H9 (cell line): ENCODE results near the gene MAPT. TPM values are rescaled to one million over a fixed set of nuclear protein-coding genes. Genes with fewer than 3 reads are reported as not detected.

Experiments used
- DNase-seq: peaks from one replicate; pipeline ENCODE4 v3.0.0-alpha.2; 2017
- H2AFZ ChIP-seq: one replicate; pipeline ENCODE4 v1.6.1; 2013; ENCODE audit warnings: mild to moderate bottlenecking, low read length, control low read depth, moderate library complexity
- H2AK5ac ChIP-seq: 2 replicates; pipeline ENCODE4 v1.6.1; 2013; ENCODE audit warnings: low read length, control low read depth, mixed read lengths; ENCODE audit not compliant: insufficient read length
- H2BK120ac ChIP-seq: one replicate; pipeline ENCODE4 v1.6.1; 2013; ENCODE audit warnings: low read depth, mild to moderate bottlenecking, low read length, control low read depth, inconsistent platforms; ENCODE audit not compliant: poor library complexity, severe bottlenecking
- H2BK12ac ChIP-seq: 2 replicates; pipeline ENCODE4 v1.6.1; 2013; ENCODE audit warnings: low read length, control low read depth, mixed read lengths, low read depth; ENCODE audit not compliant: insufficient read length
- H2BK15ac ChIP-seq: 2 replicates; pipeline ENCODE4 v1.6.1; 2013; ENCODE audit warnings: low read depth, low read length, control low read depth
- H2BK20ac ChIP-seq: one replicate; pipeline ENCODE4 v1.6.1; 2013; ENCODE audit warnings: low read depth, mild to moderate bottlenecking, low read length, control low read depth, inconsistent platforms; ENCODE audit not compliant: poor library complexity, severe bottlenecking
- H2BK5ac ChIP-seq: 2 replicates; pipeline ENCODE4 v1.6.1; 2013; ENCODE audit warnings: low read length, control low read depth, mixed read lengths; ENCODE audit not compliant: insufficient read length
- H3K14ac ChIP-seq: 2 replicates; pipeline ENCODE4 v1.6.1; 2013; ENCODE audit warnings: low read length, control low read depth; ENCODE audit not compliant: insufficient read depth
- H3K18ac ChIP-seq: 2 replicates; pipeline ENCODE4 v1.6.1; 2013; ENCODE audit warnings: low read depth, mild to moderate bottlenecking, mixed read lengths, low read length, control low read depth; ENCODE audit not compliant: insufficient read length
- H3K23ac ChIP-seq: 2 replicates; pipeline ENCODE4 v1.6.1; 2013; ENCODE audit warnings: low read length, control low read depth, mixed read lengths, low read depth; ENCODE audit not compliant: insufficient read length
- H3K23me2 ChIP-seq: 2 replicates; pipeline ENCODE4 v1.6.1; 2013; ENCODE audit warnings: low read depth, mild to moderate bottlenecking, mixed read lengths, low read length, control low read depth; ENCODE audit not compliant: insufficient read length, poor library complexity, severe bottlenecking
- H3K27ac ChIP-seq: 2 replicates; pipeline ENCODE4 v1.5.1; 2013; ENCODE audit warnings: low read length, control low read depth, mixed read lengths, low read depth; ENCODE audit not compliant: insufficient read length
- H3K27me3 ChIP-seq: 2 replicates; pipeline ENCODE4 v1.6.1; 2013; ENCODE audit warnings: low read length, control low read depth, inconsistent platforms; ENCODE audit not compliant: insufficient read depth
- H3K4ac ChIP-seq: 2 replicates; pipeline ENCODE4 v1.6.1; 2013; ENCODE audit warnings: low read depth, mild to moderate bottlenecking, control low read depth, inconsistent platforms, low read length, moderate library complexity
- H3K4me1 ChIP-seq: 2 replicates; pipeline ENCODE4 v1.6.1; 2013; ENCODE audit warnings: low read length, control low read depth, inconsistent platforms; ENCODE audit not compliant: insufficient read depth
- H3K4me2 ChIP-seq: 2 replicates; pipeline ENCODE4 v1.6.1; 2013; ENCODE audit warnings: low read length, control low read depth, mixed read lengths; ENCODE audit not compliant: insufficient read length, insufficient read depth
- H3K56ac ChIP-seq: 2 replicates; pipeline ENCODE4 v1.6.1; 2013; ENCODE audit warnings: low read depth, mild to moderate bottlenecking, mixed read lengths, low read length, control low read depth; ENCODE audit not compliant: insufficient read length
- H3K79me1 ChIP-seq: 2 replicates; pipeline ENCODE4 v1.6.1; 2013; ENCODE audit warnings: low read depth, mild to moderate bottlenecking, moderate library complexity, low read length, control low read depth, inconsistent platforms; ENCODE audit not compliant: insufficient read depth, poor library complexity, severe bottlenecking
- H3K79me2 ChIP-seq: 2 replicates; pipeline ENCODE4 v1.6.1; 2013; ENCODE audit warnings: low read length, control low read depth, inconsistent platforms; ENCODE audit not compliant: insufficient read depth
- H3K9ac ChIP-seq: 2 replicates; pipeline ENCODE4 v1.6.1; 2013; ENCODE audit warnings: low read length, control low read depth, mixed read lengths; ENCODE audit not compliant: insufficient read length; ENCODE audit errors: extremely low read depth
- H3K9me3 ChIP-seq: one replicate; pipeline ENCODE4 v1.6.1; 2013; ENCODE audit warnings: low read depth, low read length, inconsistent platforms; ENCODE audit not compliant: control insufficient read depth
- H3T11ph ChIP-seq: one replicate; pipeline ENCODE4 v1.6.1; 2013; ENCODE audit warnings: mild to moderate bottlenecking, low read length, control low read depth, inconsistent platforms
- H4K20me1 ChIP-seq: one replicate; pipeline ENCODE4 v1.6.1; 2013; ENCODE audit not compliant: control insufficient read depth, insufficient read length, insufficient read depth
- H4K5ac ChIP-seq: 2 replicates; pipeline ENCODE4 v1.6.1; 2013; ENCODE audit warnings: low read depth, mild to moderate bottlenecking, mixed read lengths, low read length, control low read depth; ENCODE audit not compliant: insufficient read length
- H4K8ac ChIP-seq: replicated peaks from 2 replicates; pipeline ENCODE4 v1.6.1; 2013; ENCODE audit warnings: low read length, control low read depth, mixed read lengths, low read depth; ENCODE audit not compliant: insufficient read length
- H4K91ac ChIP-seq: 2 replicates; pipeline ENCODE4 v1.6.1; 2013; ENCODE audit warnings: low read depth, mild to moderate bottlenecking, moderate library complexity, mixed read lengths, low read length, control low read depth; ENCODE audit not compliant: insufficient read length
- H3K27ac Mint-ChIP-seq, 3 experiments: 2 replicates in 2 of 3; 3 replicates in 1 of 3; pipeline ENCODE4 v1.8.0; 2020 to 2021; ENCODE audit warnings: mixed read lengths in 3 of 3, mild to moderate bottlenecking in 1 of 3, moderate library complexity in 1 of 3
- H3K27me3 Mint-ChIP-seq: 2 replicates; pipeline ENCODE4 v1.8.0; 2021; ENCODE audit warnings: low read depth, mild to moderate bottlenecking, moderate library complexity, mixed read lengths
- H3K36me3 Mint-ChIP-seq, 3 experiments: 2 replicates in 2 of 3; 3 replicates in 1 of 3; pipeline ENCODE4 v1.8.0; 2020 to 2021; ENCODE audit warnings: low read depth in 3 of 3, mixed read lengths in 3 of 3; ENCODE audit not compliant: insufficient read depth in 1 of 3
- H3K4me1 Mint-ChIP-seq, 2 experiments: 2 replicates each; pipeline ENCODE4 v1.8.0; 2020; ENCODE audit warnings: mixed read lengths in 2 of 2
- H3K4me3 Mint-ChIP-seq, 2 experiments: 2 replicates in 1 of 2; 3 replicates in 1 of 2; pipeline ENCODE4 v1.8.0; 2020 to 2021; ENCODE audit warnings: mild to moderate bottlenecking in 2 of 2, mixed read lengths in 2 of 2, moderate library complexity in 1 of 2
- H3K9me3 Mint-ChIP-seq, 2 experiments: 2 replicates in 1 of 2; 3 replicates in 1 of 2; pipeline ENCODE4 v1.8.0; 2020; ENCODE audit warnings: mild to moderate bottlenecking in 2 of 2, mixed read lengths in 2 of 2, moderate library complexity in 1 of 2
- CTCF ChIP-seq: fragments of 200-600 bp; sonication (generic); conservative IDR thresholded peaks from 3 replicates; pipeline ENCODE4 v1.8.0; 2021; ENCODE audit warnings: antibody characterized with exemption, mild to moderate bottlenecking
- WGBS: extraction: QIAGEN DNeasy Blood & Tissue Kit; methylation state at CpG from one replicate; pipeline ENCODE4 v1.1.7; 2013; ENCODE audit warnings: missing lambda C conversion rate, low lambda C conversion rate, mixed read lengths; ENCODE audit not compliant: insufficient read length; ENCODE audit errors: extremely low coverage; 5-methylcytosine and 5-hydroxymethylcytosine counted together
- total RNA-seq: library from RNA; stranded (reverse); gene quantifications from 2 replicates; pipeline ENCODE4 v1.2.1, GENCODE V29; 2021

MAPT gene
- total RNA-seq, 1 experiment from 2014 or later, result 1.6 TPM

- Histone ChIP-seq H3K4me2 (no peak overlapping the region), H4K5ac (no peak overlapping the region), H3K23ac (no peak overlapping the region), H3K79me1 (no peaks in the 10 kb centered on the region), H2BK5ac (no peak overlapping the region), H3K23me2 (no peaks in the 10 kb centered on the region), H3K18ac (no peak overlapping the region), H3K4ac (no peak overlapping the region), H2AFZ (no peak overlapping the region), H2BK12ac (no peak overlapping the region), H2BK20ac (no peak overlapping the region), H3T11ph (no peak overlapping the region), H3K9me3 (peaks cover 4% of the 10 kb centered on the region), H3K79me2 (no peaks in the 10 kb centered on the region), H3K4me1 (peaks cover 3% of the 10 kb centered on the region; the same call in 1 of the 2 replicates), H4K8ac (no peak overlapping the region), H3K14ac (no peak overlapping the region), H2BK120ac (no peak overlapping the region), H3K9ac (no peak overlapping the region), H3K27me3 (no peaks in the 10 kb centered on the region), H3K27ac (no peak overlapping the region), H2BK15ac (no peak overlapping the region), H2AK5ac (no peak overlapping the region), H4K91ac (no peak overlapping the region), H4K20me1 (no peaks in the 10 kb centered on the region), H3K56ac (no peak overlapping the region)
- Mint-ChIP-seq H3K36me3 (no peaks in the 10 kb centered on the region), H3K4me3 (no peak overlapping the region), H3K9me3 (no peaks in the 10 kb centered on the region), H3K27me3 (no peaks in the 10 kb centered on the region; the same call in 1 of the 2 replicates), H3K4me1 (peaks cover 11 to 12% of the 10 kb centered on the region in 2 experiments; a peak in 3 of 4 replicates), H3K27ac (no peak overlapping the region; a peak in 1 of 7 replicates)
- no peak for DNase-seq
- WGBS, result no CpG with 5 or more reads among the region's 8 CpGs
- TF ChIP-seq CTCF, result no peak
Observed at GRCh38 chr17:45930420-45930951, 36.1 kb downstream of the MAPT start.
